ENCODE measurements around the gene GBE1. TPM values are rescaled to one million over a fixed set of nuclear protein-coding genes. Genes with fewer than 3 reads are reported as not detected.

The GBE1 gene
- polyA plus RNA-seq, 1 of the 3 experiments (the other 2 are of a cell fraction): 14.2 TPM

GRCh38 chr3:81545572-81545971 is 215.9 kb downstream of the GBE1 start:
- H3K36me3 ChIP-seq (replicated peaks in 1 of 2; ENCODE audit: control insufficient read depth in 1 of 2, insufficient read depth in 2 of 2, low read length in 1 of 2): peaks cover 0 to 13% of the 10 kb centered on the region in 2 experiments
- no peak for TF ChIP-seq RAD21 (IDR thresholded peaks at IDR 0.05; ENCODE audit: low read length)
- no peak for TF ChIP-seq MEF2A (IDR thresholded peaks at IDR 0.05; ENCODE audit: borderline replicate concordance, low read depth)
- no peak for TF ChIP-seq SMC3 (IDR thresholded peaks at IDR 0.05; ENCODE audit: low read depth, low read length)
- no peak for TF ChIP-seq PBX3 (IDR thresholded peaks at IDR 0.05)
- TF ChIP-seq REST (IDR thresholded peaks at IDR 0.05; ENCODE audit: low read depth, low read length): no peak
- TF ChIP-seq NFIC (IDR thresholded peaks at IDR 0.05; ENCODE audit: borderline replicate concordance): no peak
- no peak for TF ChIP-seq CTCF (IDR thresholded peaks at IDR 0.05)
- TF ChIP-seq TAF1 (IDR thresholded peaks at IDR 0.05; ENCODE audit: borderline replicate concordance, low read depth, low read length): no peak
- no peak for TF ChIP-seq USF2 (IDR thresholded peaks at IDR 0.05; ENCODE audit: borderline replicate concordance, low read depth, low read length)
- no peak overlapping the region for H3K4me3 ChIP-seq (ENCODE audit: low read depth in 2 of 2, low read length in 1 of 2)
- no peaks in the 10 kb centered on the region for H3F3A ChIP-seq (replicated peaks; ENCODE audit: insufficient read depth)
- CTCF ChIA-PET: no interaction called here
- H2AFZ ChIP-seq (ENCODE audit: low read depth): no peak overlapping the region
- H4K20me1 ChIP-seq (ENCODE audit: insufficient read depth): no peaks in the 10 kb centered on the region
- no peak for DNase-seq
- POLR2A ChIA-PET: no interaction called here
- H3K4me1 ChIP-seq (ENCODE audit: control insufficient read depth in 1 of 2, insufficient read depth in 2 of 2, low read depth in 1 of 2, low read length in 1 of 2): no peaks in the 10 kb centered on the region; a peak in 1 of 4 replicates
- H3K9me2 ChIP-seq: no peaks in the 10 kb centered on the region
- H3K9ac ChIP-seq: no peak overlapping the region
- WGBS (ENCODE audit: low lambda C conversion rate): 81% methylated on average over 2 of the region's 2 CpGs
- H3K27me3 ChIP-seq (ENCODE audit: insufficient read depth): no peaks in the 10 kb centered on the region
- H3K79me2 ChIP-seq (ENCODE audit: insufficient read depth): no peaks in the 10 kb centered on the region
- H3K4me2 ChIP-seq: no peak overlapping the region
- H3K9me3 ChIP-seq: no peaks in the 10 kb centered on the region
- no peak overlapping the region for H3K27ac ChIP-seq (ENCODE audit: low read depth in 2 of 2, low read length in 1 of 2)

- TF ChIP-seq SMC3 (IDR thresholded peaks at IDR 0.05; ENCODE audit: low read depth, low read length): no peak
- TF ChIP-seq JUND (IDR thresholded peaks at IDR 0.05): no peak
- TF ChIP-seq ZBTB33 (IDR thresholded peaks at IDR 0.05; ENCODE audit: borderline replicate concordance, low read depth): no peak
- CTCF ChIA-PET: no interaction called here
- H3K4me3 ChIP-seq (ENCODE audit: low read depth in 2 of 2, low read length in 1 of 2): no peak overlapping the region
Observed at GRCh38 chr3:81544385-81544784, 217.1 kb downstream of the GBE1 start.

More at GRCh38 chr3:81544385-81544784, 217.1 kb downstream of the GBE1 start:
- H2AFZ ChIP-seq (ENCODE audit: low read depth): no peak overlapping the region
- no peak overlapping the region for H3K27ac ChIP-seq (ENCODE audit: low read depth in 2 of 2, low read length in 1 of 2)
- H3F3A ChIP-seq (replicated peaks; ENCODE audit: insufficient read depth): no peaks in the 10 kb centered on the region
- H4K20me1 ChIP-seq (ENCODE audit: insufficient read depth): no peaks in the 10 kb centered on the region
- no peaks in the 10 kb centered on the region for H3K27me3 ChIP-seq (ENCODE audit: insufficient read depth)
- H3K79me2 ChIP-seq (ENCODE audit: insufficient read depth): no peaks in the 10 kb centered on the region
- no peak overlapping the region for H3K9ac ChIP-seq
- peaks cover 0 to 11% of the 10 kb centered on the region in 2 experiments for H3K36me3 ChIP-seq (replicated peaks in 1 of 2; ENCODE audit: control insufficient read depth in 1 of 2, insufficient read depth in 2 of 2, low read length in 1 of 2)
- no peaks in the 10 kb centered on the region for H3K9me3 ChIP-seq
- POLR2A ChIA-PET: no interaction called here
- no peak overlapping the region for H3K4me2 ChIP-seq
- H3K4me1 ChIP-seq (ENCODE audit: control insufficient read depth in 1 of 2, insufficient read depth in 2 of 2, low read depth in 1 of 2, low read length in 1 of 2): no peaks in the 10 kb centered on the region; a peak in 1 of 4 replicates
- no peaks in the 10 kb centered on the region for H3K9me2 ChIP-seq
- WGBS (ENCODE audit: low lambda C conversion rate): 85% methylated on average over 4 of the region's 4 CpGs
- DNase-seq: no peak
